Measurements from ENCODE around the gene CCDC120.

DNA sequence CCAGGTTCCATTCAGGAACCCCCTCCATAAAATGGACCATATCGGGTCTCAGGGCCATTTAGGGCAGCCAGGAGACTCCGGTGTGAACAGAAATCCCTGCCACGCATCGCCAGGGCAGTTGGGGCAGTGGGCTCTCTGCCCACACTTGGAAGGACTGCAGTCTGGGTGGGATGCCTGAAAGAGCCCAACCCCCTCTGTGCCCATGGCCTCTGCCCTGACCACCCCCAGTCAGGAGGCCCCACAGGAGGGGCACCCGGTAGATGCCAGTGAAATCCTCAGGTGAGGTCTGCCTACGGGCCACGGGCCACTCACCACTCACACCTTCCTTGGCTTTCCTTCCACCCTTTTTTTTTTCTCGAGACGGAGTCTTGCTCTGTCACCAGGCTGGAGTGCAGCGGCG is 10.2 kb downstream of the CCDC120 start:
- TF ChIP-seq POLR2AphosphoS5 (IDR thresholded peaks at IDR 0.05; ENCODE audit: low read depth, low read length) (no peak), GABPA (IDR thresholded peaks at IDR 0.05; ENCODE audit: low read depth) (no peak), RAD21 (IDR thresholded peaks at IDR 0.05; ENCODE audit: low read length) (no peak), FOSL2 (IDR thresholded peaks at IDR 0.05; ENCODE audit: borderline replicate concordance, low read depth) (no peak), RFX5 (IDR thresholded peaks at IDR 0.05; ENCODE audit: low read length) (no peak), EZH2phosphoT487 (IDR thresholded peaks at IDR 0.05; ENCODE audit: borderline replicate concordance, low read depth) (no peak), JUND (IDR thresholded peaks at IDR 0.05) (no peak), TAF1 (IDR thresholded peaks at IDR 0.05; ENCODE audit: borderline replicate concordance, low read depth, low read length) (no peak), EP300 (IDR thresholded peaks at IDR 0.05; ENCODE audit: borderline replicate concordance in 1 of 2, low read depth in 1 of 2, low read length in 1 of 2) (no peak)
- TF ChIP-seq, protein P1, sequence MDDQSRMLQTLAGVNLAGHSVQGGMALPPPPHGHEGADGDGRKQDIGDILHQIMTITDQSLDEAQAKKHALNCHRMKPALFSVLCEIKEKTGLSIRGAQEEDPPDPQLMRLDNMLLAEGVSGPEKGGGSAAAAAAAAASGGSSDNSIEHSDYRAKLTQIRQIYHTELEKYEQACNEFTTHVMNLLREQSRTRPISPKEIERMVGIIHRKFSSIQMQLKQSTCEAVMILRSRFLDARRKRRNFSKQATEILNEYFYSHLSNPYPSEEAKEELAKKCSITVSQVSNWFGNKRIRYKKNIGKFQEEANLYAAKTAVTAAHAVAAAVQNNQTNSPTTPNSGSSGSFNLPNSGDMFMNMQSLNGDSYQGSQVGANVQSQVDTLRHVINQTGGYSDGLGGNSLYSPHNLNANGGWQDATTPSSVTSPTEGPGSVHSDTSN (IDR thresholded peaks at IDR 0.05), result no peak
- TF ChIP-seq, protein P2, sequence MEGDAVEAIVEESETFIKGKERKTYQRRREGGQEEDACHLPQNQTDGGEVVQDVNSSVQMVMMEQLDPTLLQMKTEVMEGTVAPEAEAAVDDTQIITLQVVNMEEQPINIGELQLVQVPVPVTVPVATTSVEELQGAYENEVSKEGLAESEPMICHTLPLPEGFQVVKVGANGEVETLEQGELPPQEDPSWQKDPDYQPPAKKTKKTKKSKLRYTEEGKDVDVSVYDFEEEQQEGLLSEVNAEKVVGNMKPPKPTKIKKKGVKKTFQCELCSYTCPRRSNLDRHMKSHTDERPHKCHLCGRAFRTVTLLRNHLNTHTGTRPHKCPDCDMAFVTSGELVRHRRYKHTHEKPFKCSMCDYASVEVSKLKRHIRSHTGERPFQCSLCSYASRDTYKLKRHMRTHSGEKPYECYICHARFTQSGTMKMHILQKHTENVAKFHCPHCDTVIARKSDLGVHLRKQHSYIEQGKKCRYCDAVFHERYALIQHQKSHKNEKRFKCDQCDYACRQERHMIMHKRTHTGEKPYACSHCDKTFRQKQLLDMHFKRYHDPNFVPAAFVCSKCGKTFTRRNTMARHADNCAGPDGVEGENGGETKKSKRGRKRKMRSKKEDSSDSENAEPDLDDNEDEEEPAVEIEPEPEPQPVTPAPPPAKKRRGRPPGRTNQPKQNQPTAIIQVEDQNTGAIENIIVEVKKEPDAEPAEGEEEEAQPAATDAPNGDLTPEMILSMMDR (IDR thresholded peaks at IDR 0.05), result no peak
- TF ChIP-seq, protein P3, sequence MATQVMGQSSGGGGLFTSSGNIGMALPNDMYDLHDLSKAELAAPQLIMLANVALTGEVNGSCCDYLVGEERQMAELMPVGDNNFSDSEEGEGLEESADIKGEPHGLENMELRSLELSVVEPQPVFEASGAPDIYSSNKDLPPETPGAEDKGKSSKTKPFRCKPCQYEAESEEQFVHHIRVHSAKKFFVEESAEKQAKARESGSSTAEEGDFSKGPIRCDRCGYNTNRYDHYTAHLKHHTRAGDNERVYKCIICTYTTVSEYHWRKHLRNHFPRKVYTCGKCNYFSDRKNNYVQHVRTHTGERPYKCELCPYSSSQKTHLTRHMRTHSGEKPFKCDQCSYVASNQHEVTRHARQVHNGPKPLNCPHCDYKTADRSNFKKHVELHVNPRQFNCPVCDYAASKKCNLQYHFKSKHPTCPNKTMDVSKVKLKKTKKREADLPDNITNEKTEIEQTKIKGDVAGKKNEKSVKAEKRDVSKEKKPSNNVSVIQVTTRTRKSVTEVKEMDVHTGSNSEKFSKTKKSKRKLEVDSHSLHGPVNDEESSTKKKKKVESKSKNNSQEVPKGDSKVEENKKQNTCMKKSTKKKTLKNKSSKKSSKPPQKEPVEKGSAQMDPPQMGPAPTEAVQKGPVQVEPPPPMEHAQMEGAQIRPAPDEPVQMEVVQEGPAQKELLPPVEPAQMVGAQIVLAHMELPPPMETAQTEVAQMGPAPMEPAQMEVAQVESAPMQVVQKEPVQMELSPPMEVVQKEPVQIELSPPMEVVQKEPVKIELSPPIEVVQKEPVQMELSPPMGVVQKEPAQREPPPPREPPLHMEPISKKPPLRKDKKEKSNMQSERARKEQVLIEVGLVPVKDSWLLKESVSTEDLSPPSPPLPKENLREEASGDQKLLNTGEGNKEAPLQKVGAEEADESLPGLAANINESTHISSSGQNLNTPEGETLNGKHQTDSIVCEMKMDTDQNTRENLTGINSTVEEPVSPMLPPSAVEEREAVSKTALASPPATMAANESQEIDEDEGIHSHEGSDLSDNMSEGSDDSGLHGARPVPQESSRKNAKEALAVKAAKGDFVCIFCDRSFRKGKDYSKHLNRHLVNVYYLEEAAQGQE (IDR thresholded peaks at IDR 0.05; ENCODE audit: low read depth, low read length), result no peak
- TF ChIP-seq, protein P4, sequence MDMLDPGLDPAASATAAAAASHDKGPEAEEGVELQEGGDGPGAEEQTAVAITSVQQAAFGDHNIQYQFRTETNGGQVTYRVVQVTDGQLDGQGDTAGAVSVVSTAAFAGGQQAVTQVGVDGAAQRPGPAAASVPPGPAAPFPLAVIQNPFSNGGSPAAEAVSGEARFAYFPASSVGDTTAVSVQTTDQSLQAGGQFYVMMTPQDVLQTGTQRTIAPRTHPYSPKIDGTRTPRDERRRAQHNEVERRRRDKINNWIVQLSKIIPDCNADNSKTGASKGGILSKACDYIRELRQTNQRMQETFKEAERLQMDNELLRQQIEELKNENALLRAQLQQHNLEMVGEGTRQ (IDR thresholded peaks at IDR 0.05; ENCODE audit: borderline replicate concordance, low read depth, low read length), result no peak
- TF ChIP-seq, protein P5, sequence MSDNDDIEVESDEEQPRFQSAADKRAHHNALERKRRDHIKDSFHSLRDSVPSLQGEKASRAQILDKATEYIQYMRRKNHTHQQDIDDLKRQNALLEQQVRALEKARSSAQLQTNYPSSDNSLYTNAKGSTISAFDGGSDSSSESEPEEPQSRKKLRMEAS (IDR thresholded peaks at IDR 0.05; ENCODE audit: low read depth), result no peak

All from SK-N-SH (cell line).